ENCODE data around the gene MISP. TPM values are rescaled to one million over a fixed set of nuclear protein-coding genes. Genes with fewer than 3 reads are reported as not detected.

The MISP gene
- total and polyA plus RNA-seq, 2 experiments from 2014 or later, result 0.27 to 0.28 TPM

DNA sequence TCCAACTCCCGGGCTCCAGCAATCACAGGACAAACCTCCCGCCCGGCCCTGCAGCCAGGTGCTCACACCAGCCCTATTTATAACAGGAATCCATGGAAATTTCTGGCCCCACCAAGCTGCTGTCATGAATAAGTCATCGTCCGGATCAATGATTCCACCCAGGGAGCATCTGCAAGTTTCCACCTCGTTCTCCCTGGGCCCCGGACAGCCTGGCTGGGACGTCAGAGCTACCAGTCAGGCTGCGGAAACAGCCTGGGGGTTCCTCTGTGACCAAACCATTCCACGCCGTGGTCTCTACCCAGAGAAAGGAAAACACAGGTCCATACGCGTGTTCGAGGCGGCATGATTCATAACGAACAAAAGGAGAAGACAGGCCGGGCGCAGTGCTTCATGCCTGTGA is 25.6 kb downstream of the MISP start:
- no peak for DNase-seq (ENCODE audit: low spot score)
- Histone ChIP-seq H3K79me2 (replicated peaks; ENCODE audit: insufficient read depth) (0 out of 2 replicates have a peak, but pooled peaks cover 4% of the 10 kb centered on the region), H3K4me2 (no peak overlapping the region), H3K4me3 (no peak overlapping the region), H3K27me3 (ENCODE audit: insufficient read depth) (no peaks in the 10 kb centered on the region), H3K4me1 (ENCODE audit: insufficient read depth) (peaks cover 8% of the 10 kb centered on the region), H3K36me3 (ENCODE audit: insufficient read depth) (no peaks in the 10 kb centered on the region), H2AFZ (no peak overlapping the region), H3F3A (replicated peaks; ENCODE audit: low read depth) (0 out of 2 replicates have a peak, but pooled peaks cover 7% of the 10 kb centered on the region), H3K27ac (ENCODE audit: low read depth) (no peak overlapping the region), H3K9me2 (ENCODE audit: insufficient read depth) (no peaks in the 10 kb centered on the region), H4K20me1 (replicated peaks; ENCODE audit: insufficient read depth) (no peaks in the 10 kb centered on the region)
- ATAC-seq, result no peak
- Mint-ChIP-seq H3K27me3 (ENCODE audit: insufficient read depth, low read depth, poor library complexity) (peaks cover 11% of the 10 kb centered on the region), H3K4me1 (peaks cover 1% of the 10 kb centered on the region; the same call in 2 of the 3 replicates), H3K4me3 (no peak overlapping the region; the same call in 2 of the 3 replicates), H3K9me3 (no peaks in the 10 kb centered on the region), H3K27ac (no peak overlapping the region), H3K36me3 (ENCODE audit: low read depth) (no peaks in the 10 kb centered on the region)
- no peak for TF ChIP-seq JUNB (IDR thresholded peaks at IDR 0.05; ENCODE audit: unreplicated experiment)
- TF ChIP-seq, protein P1, sequence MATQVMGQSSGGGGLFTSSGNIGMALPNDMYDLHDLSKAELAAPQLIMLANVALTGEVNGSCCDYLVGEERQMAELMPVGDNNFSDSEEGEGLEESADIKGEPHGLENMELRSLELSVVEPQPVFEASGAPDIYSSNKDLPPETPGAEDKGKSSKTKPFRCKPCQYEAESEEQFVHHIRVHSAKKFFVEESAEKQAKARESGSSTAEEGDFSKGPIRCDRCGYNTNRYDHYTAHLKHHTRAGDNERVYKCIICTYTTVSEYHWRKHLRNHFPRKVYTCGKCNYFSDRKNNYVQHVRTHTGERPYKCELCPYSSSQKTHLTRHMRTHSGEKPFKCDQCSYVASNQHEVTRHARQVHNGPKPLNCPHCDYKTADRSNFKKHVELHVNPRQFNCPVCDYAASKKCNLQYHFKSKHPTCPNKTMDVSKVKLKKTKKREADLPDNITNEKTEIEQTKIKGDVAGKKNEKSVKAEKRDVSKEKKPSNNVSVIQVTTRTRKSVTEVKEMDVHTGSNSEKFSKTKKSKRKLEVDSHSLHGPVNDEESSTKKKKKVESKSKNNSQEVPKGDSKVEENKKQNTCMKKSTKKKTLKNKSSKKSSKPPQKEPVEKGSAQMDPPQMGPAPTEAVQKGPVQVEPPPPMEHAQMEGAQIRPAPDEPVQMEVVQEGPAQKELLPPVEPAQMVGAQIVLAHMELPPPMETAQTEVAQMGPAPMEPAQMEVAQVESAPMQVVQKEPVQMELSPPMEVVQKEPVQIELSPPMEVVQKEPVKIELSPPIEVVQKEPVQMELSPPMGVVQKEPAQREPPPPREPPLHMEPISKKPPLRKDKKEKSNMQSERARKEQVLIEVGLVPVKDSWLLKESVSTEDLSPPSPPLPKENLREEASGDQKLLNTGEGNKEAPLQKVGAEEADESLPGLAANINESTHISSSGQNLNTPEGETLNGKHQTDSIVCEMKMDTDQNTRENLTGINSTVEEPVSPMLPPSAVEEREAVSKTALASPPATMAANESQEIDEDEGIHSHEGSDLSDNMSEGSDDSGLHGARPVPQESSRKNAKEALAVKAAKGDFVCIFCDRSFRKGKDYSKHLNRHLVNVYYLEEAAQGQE (IDR thresholded peaks at IDR 0.05; ENCODE audit: unreplicated experiment), result no peak
- no peak for TF ChIP-seq EZH2phosphoT487 (IDR thresholded peaks at IDR 0.05; ENCODE audit: unreplicated experiment)
- no peak for TF ChIP-seq NANOG (IDR thresholded peaks at IDR 0.05; ENCODE audit: borderline replicate concordance)
- TF ChIP-seq, protein P2, sequence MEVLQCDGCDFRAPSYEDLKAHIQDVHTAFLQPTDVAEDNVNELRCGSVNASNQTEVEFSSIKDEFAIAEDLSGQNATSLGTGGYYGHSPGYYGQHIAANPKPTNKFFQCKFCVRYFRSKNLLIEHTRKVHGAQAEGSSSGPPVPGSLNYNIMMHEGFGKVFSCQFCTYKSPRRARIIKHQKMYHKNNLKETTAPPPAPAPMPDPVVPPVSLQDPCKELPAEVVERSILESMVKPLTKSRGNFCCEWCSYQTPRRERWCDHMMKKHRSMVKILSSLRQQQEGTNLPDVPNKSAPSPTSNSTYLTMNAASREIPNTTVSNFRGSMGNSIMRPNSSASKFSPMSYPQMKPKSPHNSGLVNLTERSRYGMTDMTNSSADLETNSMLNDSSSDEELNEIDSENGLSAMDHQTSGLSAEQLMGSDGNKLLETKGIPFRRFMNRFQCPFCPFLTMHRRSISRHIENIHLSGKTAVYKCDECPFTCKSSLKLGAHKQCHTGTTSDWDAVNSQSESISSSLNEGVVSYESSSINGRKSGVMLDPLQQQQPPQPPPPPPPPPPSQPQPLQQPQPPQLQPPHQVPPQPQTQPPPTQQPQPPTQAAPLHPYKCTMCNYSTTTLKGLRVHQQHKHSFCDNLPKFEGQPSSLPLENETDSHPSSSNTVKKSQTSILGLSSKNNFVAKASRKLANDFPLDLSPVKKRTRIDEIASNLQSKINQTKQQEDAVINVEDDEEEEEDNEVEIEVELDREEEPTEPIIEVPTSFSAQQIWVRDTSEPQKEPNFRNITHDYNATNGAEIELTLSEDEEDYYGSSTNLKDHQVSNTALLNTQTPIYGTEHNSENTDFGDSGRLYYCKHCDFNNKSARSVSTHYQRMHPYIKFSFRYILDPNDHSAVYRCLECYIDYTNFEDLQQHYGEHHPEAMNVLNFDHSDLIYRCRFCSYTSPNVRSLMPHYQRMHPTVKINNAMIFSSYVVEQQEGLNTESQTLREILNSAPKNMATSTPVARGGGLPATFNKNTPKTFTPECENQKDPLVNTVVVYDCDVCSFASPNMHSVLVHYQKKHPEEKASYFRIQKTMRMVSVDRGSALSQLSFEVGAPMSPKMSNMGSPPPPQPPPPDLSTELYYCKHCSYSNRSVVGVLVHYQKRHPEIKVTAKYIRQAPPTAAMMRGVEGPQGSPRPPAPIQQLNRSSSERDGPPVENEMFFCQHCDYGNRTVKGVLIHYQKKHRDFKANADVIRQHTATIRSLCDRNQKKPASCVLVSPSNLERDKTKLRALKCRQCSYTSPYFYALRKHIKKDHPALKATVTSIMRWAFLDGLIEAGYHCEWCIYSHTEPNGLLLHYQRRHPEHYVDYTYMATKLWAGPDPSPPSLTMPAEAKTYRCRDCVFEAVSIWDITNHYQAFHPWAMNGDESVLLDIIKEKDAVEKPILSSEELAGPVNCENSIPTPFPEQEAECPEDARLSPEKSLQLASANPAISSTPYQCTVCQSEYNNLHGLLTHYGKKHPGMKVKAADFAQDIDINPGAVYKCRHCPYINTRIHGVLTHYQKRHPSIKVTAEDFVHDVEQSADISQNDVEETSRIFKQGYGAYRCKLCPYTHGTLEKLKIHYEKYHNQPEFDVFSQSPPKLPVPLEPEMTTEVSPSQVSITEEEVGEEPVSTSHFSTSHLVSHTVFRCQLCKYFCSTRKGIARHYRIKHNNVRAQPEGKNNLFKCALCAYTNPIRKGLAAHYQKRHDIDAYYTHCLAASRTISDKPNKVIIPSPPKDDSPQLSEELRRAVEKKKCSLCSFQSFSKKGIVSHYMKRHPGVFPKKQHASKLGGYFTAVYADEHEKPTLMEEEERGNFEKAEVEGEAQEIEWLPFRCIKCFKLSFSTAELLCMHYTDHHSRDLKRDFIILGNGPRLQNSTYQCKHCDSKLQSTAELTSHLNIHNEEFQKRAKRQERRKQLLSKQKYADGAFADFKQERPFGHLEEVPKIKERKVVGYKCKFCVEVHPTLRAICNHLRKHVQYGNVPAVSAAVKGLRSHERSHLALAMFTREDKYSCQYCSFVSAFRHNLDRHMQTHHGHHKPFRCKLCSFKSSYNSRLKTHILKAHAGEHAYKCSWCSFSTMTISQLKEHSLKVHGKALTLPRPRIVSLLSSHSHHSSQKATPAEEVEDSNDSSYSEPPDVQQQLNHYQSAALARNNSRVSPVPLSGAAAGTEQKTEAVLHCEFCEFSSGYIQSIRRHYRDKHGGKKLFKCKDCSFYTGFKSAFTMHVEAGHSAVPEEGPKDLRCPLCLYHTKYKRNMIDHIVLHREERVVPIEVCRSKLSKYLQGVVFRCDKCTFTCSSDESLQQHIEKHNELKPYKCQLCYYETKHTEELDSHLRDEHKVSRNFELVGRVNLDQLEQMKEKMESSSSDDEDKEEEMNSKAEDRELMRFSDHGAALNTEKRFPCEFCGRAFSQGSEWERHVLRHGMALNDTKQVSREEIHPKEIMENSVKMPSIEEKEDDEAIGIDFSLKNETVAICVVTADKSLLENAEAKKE (CRISPR knock-in tag; IDR thresholded peaks at IDR 0.05), result no peak
- TF ChIP-seq, protein P3, sequence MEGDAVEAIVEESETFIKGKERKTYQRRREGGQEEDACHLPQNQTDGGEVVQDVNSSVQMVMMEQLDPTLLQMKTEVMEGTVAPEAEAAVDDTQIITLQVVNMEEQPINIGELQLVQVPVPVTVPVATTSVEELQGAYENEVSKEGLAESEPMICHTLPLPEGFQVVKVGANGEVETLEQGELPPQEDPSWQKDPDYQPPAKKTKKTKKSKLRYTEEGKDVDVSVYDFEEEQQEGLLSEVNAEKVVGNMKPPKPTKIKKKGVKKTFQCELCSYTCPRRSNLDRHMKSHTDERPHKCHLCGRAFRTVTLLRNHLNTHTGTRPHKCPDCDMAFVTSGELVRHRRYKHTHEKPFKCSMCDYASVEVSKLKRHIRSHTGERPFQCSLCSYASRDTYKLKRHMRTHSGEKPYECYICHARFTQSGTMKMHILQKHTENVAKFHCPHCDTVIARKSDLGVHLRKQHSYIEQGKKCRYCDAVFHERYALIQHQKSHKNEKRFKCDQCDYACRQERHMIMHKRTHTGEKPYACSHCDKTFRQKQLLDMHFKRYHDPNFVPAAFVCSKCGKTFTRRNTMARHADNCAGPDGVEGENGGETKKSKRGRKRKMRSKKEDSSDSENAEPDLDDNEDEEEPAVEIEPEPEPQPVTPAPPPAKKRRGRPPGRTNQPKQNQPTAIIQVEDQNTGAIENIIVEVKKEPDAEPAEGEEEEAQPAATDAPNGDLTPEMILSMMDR (conservative IDR thresholded peaks at IDR 0.05; ENCODE audit: low read depth in 2 of 2), result no peak
- TF ChIP-seq ZNF331 (CRISPR knock-in tag; IDR thresholded peaks at IDR 0.05; ENCODE audit: low read depth), result no peak
- TF ChIP-seq, protein P4, sequence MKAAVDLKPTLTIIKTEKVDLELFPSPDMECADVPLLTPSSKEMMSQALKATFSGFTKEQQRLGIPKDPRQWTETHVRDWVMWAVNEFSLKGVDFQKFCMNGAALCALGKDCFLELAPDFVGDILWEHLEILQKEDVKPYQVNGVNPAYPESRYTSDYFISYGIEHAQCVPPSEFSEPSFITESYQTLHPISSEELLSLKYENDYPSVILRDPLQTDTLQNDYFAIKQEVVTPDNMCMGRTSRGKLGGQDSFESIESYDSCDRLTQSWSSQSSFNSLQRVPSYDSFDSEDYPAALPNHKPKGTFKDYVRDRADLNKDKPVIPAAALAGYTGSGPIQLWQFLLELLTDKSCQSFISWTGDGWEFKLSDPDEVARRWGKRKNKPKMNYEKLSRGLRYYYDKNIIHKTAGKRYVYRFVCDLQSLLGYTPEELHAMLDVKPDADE (IDR thresholded peaks at IDR 0.05), result no peak
- TF ChIP-seq STAT1 (IDR thresholded peaks at IDR 0.05; ENCODE audit: unreplicated experiment), result no peak
- TF ChIP-seq POLR2AphosphoS5 (IDR thresholded peaks at IDR 0.05; ENCODE audit: low read depth), result no peak
- TF ChIP-seq CREB1 (CRISPR knock-in tag; IDR thresholded peaks at IDR 0.05; ENCODE audit: low read depth), result no peak
- TF ChIP-seq EZH2 (IDR thresholded peaks at IDR 0.05; ENCODE audit: low read depth, unreplicated experiment), result no peak
- TF ChIP-seq ZNF114 (CRISPR knock-in tag; IDR thresholded peaks at IDR 0.05), result no peak
